Keratinocyte (primary cell): ENCODE data around the gene PHACTR1. TPM values are rescaled to one million over a fixed set of nuclear protein-coding genes. Genes with fewer than 3 reads are reported as not detected.
"Not testable (repeated sequence)": the region's sequence is repeated elsewhere in the genome, so short reads cannot be mapped to it uniquely, and the experiment has no call there.

Source experiments
- DNase-seq: peaks from one replicate; pipeline ENCODE4 v3.0.0-alpha.2; 2011; ENCODE audit warnings: low read depth, missing footprints, low spot score
- FAIRE-seq: peaks from 2 replicates; lab custom pipeline; 2011; peaks lifted over from hg19 to GRCh38; lab: Jason Lieb, UNC
- H2AFZ ChIP-seq: 2 replicates; pipeline ENCODE4 v1.6.0; 2012; ENCODE audit warnings: low read length, control low read depth, inconsistent platforms; ENCODE audit not compliant: control insufficient read depth
- H3K27ac ChIP-seq: 2 replicates; pipeline ENCODE4 v1.5.1; 2011; ENCODE audit warnings: low read length; ENCODE audit not compliant: control insufficient read depth, insufficient read depth
- H3K27me3 ChIP-seq: 3 replicates; pipeline ENCODE4 v1.6.0; 2011; ENCODE audit warnings: low read length; ENCODE audit not compliant: control insufficient read depth, insufficient read depth; ENCODE audit errors: extremely low read depth
- H3K36me3 ChIP-seq, 2 experiments: 2 replicates in 1 of 2; 3 replicates in 1 of 2; pipeline ENCODE4 v1.5.1; 2011; ENCODE audit warnings: low read length in 2 of 2, mild to moderate bottlenecking in 1 of 2; ENCODE audit not compliant: control insufficient read depth in 2 of 2, insufficient read depth in 2 of 2; ENCODE audit errors: extremely low read depth in 1 of 2
- H3K4me1 ChIP-seq: 3 replicates; pipeline ENCODE4 v1.5.1; 2011; ENCODE audit warnings: low read length; ENCODE audit not compliant: control insufficient read depth, insufficient read depth; ENCODE audit errors: extremely low read depth
- H3K4me2 ChIP-seq: 3 replicates; pipeline ENCODE4 v1.6.0; 2011; ENCODE audit warnings: low read depth, low read length; ENCODE audit not compliant: control insufficient read depth, insufficient read depth; ENCODE audit errors: extremely low read depth
- H3K4me3 ChIP-seq, 3 experiments: fragments of 200-600 bp in 1 of 3; sonication (generic) in 1 of 3; 2 replicates in 2 of 3; 3 replicates in 1 of 3; pipeline ENCODE4 v1.5.1; 2011 to 2016; ENCODE audit warnings: low read length in 3 of 3, mild to moderate bottlenecking in 3 of 3, control low read depth in 2 of 3, inconsistent platforms in 1 of 3, low read depth in 1 of 3, mixed read lengths in 1 of 3, mixed run types in 1 of 3, moderate library complexity in 1 of 3; ENCODE audit not compliant: control insufficient read depth in 2 of 3, insufficient read depth in 2 of 3; ENCODE audit errors: extremely low read depth in 1 of 3
- H3K79me2 ChIP-seq: 2 replicates; pipeline ENCODE4 v1.6.0; 2012; ENCODE audit warnings: low read length; ENCODE audit not compliant: control insufficient read depth, insufficient read depth
- H3K9ac ChIP-seq: 3 replicates; pipeline ENCODE4 v1.6.0; 2011; ENCODE audit warnings: low read length; ENCODE audit not compliant: control insufficient read depth, insufficient read depth; ENCODE audit errors: extremely low read depth
- H3K9me1 ChIP-seq: 3 replicates; pipeline ENCODE4 v1.6.0; 2011; ENCODE audit warnings: low read length; ENCODE audit not compliant: control insufficient read depth, insufficient read depth; ENCODE audit errors: extremely low read depth
- H3K9me3 ChIP-seq: 2 replicates; pipeline ENCODE4 v1.5.1; 2012; ENCODE audit warnings: low read depth, low read length; ENCODE audit not compliant: control insufficient read depth
- H4K20me1 ChIP-seq: 3 replicates; pipeline ENCODE4 v1.6.0; 2011; ENCODE audit warnings: low read length; ENCODE audit not compliant: control insufficient read depth, insufficient read depth; ENCODE audit errors: extremely low read depth
- EZH2 ChIP-seq: IDR thresholded peaks from one replicate; pipeline ENCODE4 v1.6.1; 2012; ENCODE audit warnings: inconsistent platforms, mild to moderate bottlenecking, low read length, moderate library complexity
- dilution Hi-C: fragments of 300-500 bp; cut with MboI; formaldehyde crosslinking; loops from one replicate; pipeline ENCODE4 v1.7.0; 2020; ENCODE audit warnings: low sequenced_read_pairs; ENCODE audit not compliant: extremely low pct_ligation_motif_present
- polyA plus RNA-seq, 5 experiments: library from polyadenylated mRNA; depleted of rRNA in 3 of 5; stranded (reverse) in 3 of 5; stranded (forward) in 1 of 5; unstranded in 1 of 5; fragments of >200 nt; gene quantifications; 1 replicate in 1 of 5; 2 replicates in 3 of 5; 3 replicates in 1 of 5; pipeline versions ENCODE4 v1.2.1 to v1.2.3, GENCODE V29; 2011 to 2012; ENCODE audit warnings: missing spikeins in 2 of 5, low read depth in 1 of 5, low replicate concordance in 1 of 5
- TF ChIP-seq, protein P1 (sequence below), 3 experiments: IDR thresholded peaks in 1 of 3; conservative IDR thresholded peaks in 1 of 3; optimal IDR thresholded peaks in 1 of 3; 2 replicates in 2 of 3; 3 replicates in 1 of 3; pipeline versions ENCODE3 to v1.5.1; 2011; ENCODE audit warnings: low read length in 3 of 3, mild to moderate bottlenecking in 3 of 3, moderate library complexity in 2 of 3, control low read depth in 1 of 3, inconsistent platforms in 1 of 3; ENCODE audit not compliant: insufficient read depth in 2 of 3; ENCODE audit errors: extremely low read depth in 1 of 3

PHACTR1 gene
- polyA plus RNA-seq, 1 donor (not counting 4 experiments of a cell fraction or from before 2014, with no cell fraction given), result 0.22 TPM

DNA sequence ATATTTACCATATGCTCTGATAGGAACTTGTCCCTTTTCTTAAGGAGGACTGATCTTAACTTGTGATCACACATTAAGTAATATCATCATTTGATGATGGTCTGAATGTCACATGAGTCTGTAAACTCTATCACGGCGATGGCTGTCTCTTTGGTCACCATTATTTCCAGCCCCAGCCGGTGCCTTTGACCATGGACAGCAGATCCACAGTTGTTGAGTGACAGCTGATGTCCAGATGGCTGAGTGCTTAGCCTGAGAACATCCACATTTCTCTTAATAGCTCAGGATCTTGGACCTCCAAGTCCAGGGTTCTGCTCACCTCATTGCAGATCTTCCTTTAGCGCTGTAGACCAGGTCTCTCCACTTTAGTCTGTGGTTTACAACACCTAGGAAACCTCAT is 440.7 kb downstream of the PHACTR1 start:
- no peak overlapping the region for H3K9ac ChIP-seq
- no peak overlapping the region for H2AFZ ChIP-seq
- no peaks in the 10 kb centered on the region for H3K27me3 ChIP-seq
- FAIRE-seq (no peak), DNase-seq (no peak)
- H3K79me2 ChIP-seq, result no peaks in the 10 kb centered on the region
- no peak overlapping the region for H3K4me2 ChIP-seq
- dilution Hi-C loops, result no loop called here
- no peaks in the 10 kb centered on the region for H4K20me1 ChIP-seq
- H3K4me3 ChIP-seq, result no peak overlapping the region
- H3K36me3 ChIP-seq, result no peaks in the 10 kb centered on the region
- TF ChIP-seq EZH2, result no peak
- TF ChIP-seq, protein P1, sequence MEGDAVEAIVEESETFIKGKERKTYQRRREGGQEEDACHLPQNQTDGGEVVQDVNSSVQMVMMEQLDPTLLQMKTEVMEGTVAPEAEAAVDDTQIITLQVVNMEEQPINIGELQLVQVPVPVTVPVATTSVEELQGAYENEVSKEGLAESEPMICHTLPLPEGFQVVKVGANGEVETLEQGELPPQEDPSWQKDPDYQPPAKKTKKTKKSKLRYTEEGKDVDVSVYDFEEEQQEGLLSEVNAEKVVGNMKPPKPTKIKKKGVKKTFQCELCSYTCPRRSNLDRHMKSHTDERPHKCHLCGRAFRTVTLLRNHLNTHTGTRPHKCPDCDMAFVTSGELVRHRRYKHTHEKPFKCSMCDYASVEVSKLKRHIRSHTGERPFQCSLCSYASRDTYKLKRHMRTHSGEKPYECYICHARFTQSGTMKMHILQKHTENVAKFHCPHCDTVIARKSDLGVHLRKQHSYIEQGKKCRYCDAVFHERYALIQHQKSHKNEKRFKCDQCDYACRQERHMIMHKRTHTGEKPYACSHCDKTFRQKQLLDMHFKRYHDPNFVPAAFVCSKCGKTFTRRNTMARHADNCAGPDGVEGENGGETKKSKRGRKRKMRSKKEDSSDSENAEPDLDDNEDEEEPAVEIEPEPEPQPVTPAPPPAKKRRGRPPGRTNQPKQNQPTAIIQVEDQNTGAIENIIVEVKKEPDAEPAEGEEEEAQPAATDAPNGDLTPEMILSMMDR (optimal IDR thresholded peaks at IDR 0.05 in 1 of 3, IDR thresholded peaks at IDR 0.05 in 1 of 3, conservative IDR thresholded peaks at IDR 0.05 in 1 of 3; ENCODE audit: extremely low read depth in 1 of 3, insufficient read depth in 2 of 3, low read length in 3 of 3), result no peak
- H3K9me3 ChIP-seq, result no peaks in the 10 kb centered on the region
- H3K4me1 ChIP-seq, result no peaks in the 10 kb centered on the region
- no peaks in the 10 kb centered on the region for H3K9me1 ChIP-seq
- no peak overlapping the region for H3K27ac ChIP-seq

DNA sequence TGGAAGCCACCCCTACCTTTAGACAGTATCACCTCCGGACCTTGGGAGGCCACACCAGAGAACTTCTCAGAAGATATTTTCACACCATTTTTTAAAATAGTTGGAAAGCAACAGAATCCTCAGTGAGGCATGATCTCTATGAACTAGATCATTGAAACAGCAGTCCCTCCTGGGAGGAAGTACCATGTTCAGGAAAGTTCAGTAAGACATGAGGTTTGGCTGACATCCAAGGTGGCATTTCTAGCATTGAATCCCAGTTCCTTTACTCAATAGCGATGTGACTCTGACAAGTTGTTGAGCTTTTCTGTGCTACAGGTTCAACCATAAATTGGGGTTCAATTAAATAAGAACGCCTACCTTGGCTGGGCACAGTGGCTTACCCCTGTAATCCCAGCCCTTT is 442.7 kb downstream of the PHACTR1 start:
- no peak for FAIRE-seq

DNA sequence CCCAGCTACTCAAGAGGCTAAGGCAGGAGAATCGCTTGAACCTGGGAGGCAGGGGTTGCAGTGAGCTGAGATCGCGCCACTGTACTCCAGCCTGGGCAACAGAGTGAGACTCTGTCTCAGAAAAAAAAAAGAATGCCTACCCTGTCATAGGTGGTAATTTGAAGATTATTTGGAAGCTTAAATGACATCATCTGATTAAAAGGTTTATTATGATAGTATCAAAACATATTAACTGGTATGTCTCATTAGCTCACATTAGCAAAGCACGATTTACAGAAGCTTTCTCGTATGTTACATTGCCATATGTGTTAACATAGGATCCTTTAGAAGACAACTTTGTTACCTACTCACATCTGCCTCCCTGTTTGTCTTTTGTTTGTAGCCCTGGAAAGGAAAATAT is 443.3 kb downstream of the PHACTR1 start:
- H3K4me1 ChIP-seq, DNase-seq, FAIRE-seq, H3K27me3 ChIP-seq, H3K4me2 ChIP-seq, H3K4me3 ChIP-seq, H3K9me1 ChIP-seq, H4K20me1 ChIP-seq, H3K27ac ChIP-seq, H3K36me3 ChIP-seq, H2AFZ ChIP-seq, H3K9me3 ChIP-seq, H3K9ac ChIP-seq, dilution Hi-C loops, H3K79me2 ChIP-seq: not testable (repeated sequence)

More for the DNA sequence above, 442.7 kb downstream of the PHACTR1 start:
- Histone ChIP-seq H2AFZ (no peak overlapping the region), H3K4me1 (no peaks in the 10 kb centered on the region), H3K27me3 (no peaks in the 10 kb centered on the region), H3K4me2 (no peak overlapping the region), H3K27ac (no peak overlapping the region), H4K20me1 (no peaks in the 10 kb centered on the region), H3K9ac (no peak overlapping the region), H3K4me3 (no peak overlapping the region), H3K9me3 (no peaks in the 10 kb centered on the region), H3K36me3 (no peaks in the 10 kb centered on the region), H3K9me1 (no peaks in the 10 kb centered on the region), H3K79me2 (no peaks in the 10 kb centered on the region)
- DNase-seq, result no peak
- dilution Hi-C loops, result no loop called here
- TF ChIP-seq, protein P1 (optimal IDR thresholded peaks at IDR 0.05 in 1 of 3, IDR thresholded peaks at IDR 0.05 in 1 of 3, conservative IDR thresholded peaks at IDR 0.05 in 1 of 3; ENCODE audit: extremely low read depth in 1 of 3, insufficient read depth in 2 of 3, low read length in 3 of 3), result no peak
- no peak for TF ChIP-seq EZH2
